ENCODE measurements around the gene SELPLG.
"Not testable (repeated sequence)": the region's sequence is repeated elsewhere in the genome, so short reads cannot be mapped to it uniquely, and the experiment has no call there.

- TF ChIP-seq POLR2A (IDR thresholded peaks at IDR 0.05; ENCODE audit: low read depth, low read length); POLR2AphosphoS5 (IDR thresholded peaks at IDR 0.05; ENCODE audit: low read depth, low read length); SPI1 (IDR thresholded peaks at IDR 0.05; ENCODE audit: low read depth, low read length); TAF1 (IDR thresholded peaks at IDR 0.05; ENCODE audit: low read depth, low read length); PAX5 (IDR thresholded peaks at IDR 0.05; ENCODE audit: insufficient read depth, low read length, severe bottlenecking); POU2F2 (IDR thresholded peaks at IDR 0.05; ENCODE audit: low read depth, low read length): not testable (repeated sequence)
These were observed 43.2 kb downstream of the SELPLG start for GRCh38 chr12:108590463-108590862.

Measured in GM12891 (cell line).